ENCODE data around the gene COL26A1.
A peak's percentile ranks its signal among the peaks of the same experiment; 100 is the strongest.
"Not testable (repeated sequence)": the region's sequence is repeated elsewhere in the genome, so short reads cannot be mapped to it uniquely, and the experiment has no call there.

The COL26A1 gene

GRCh38 chr7:101595766-101596537 lies 233.3 kb downstream of the COL26A1 start:
- DNase-seq (ENCODE audit: low read depth in 2 of 2): no peak

- DNase-seq (ENCODE audit: low read depth in 2 of 2): no peak
Observed at GRCh38 chr7:101596898-101597297, 234.2 kb downstream of the COL26A1 start.

- no peak for DNase-seq (ENCODE audit: low read depth in 2 of 2)
Observed at GRCh38 chr7:101597941-101598340, 235.3 kb downstream of the COL26A1 start.

- no peak for DNase-seq (ENCODE audit: low read depth in 2 of 2)
Observed at GRCh38 chr7:101598422-101598985, 235.8 kb downstream of the COL26A1 start.

GRCh38 chr7:101598986-101599771 lies 236.5 kb downstream of the COL26A1 start:
- DNase-seq (ENCODE audit: low read depth in 2 of 2): no peak

- DNase-seq (ENCODE audit: low read depth in 2 of 2): no peak
Observed at GRCh38 chr7:101599787-101600186, 237.1 kb downstream of the COL26A1 start.

- no peak for DNase-seq (ENCODE audit: low read depth in 2 of 2)
Observed at GRCh38 chr7:101602082-101602481, 239.4 kb downstream of the COL26A1 start.

GRCh38 chr7:101602484-101603241 lies 240.0 kb downstream of the COL26A1 start:
- peak; percentile 27 to 34 for DNase-seq (ENCODE audit: low read depth in 2 of 2)

- DNase-seq (ENCODE audit: low read depth in 2 of 2): no peak
Observed at GRCh38 chr7:101604331-101604933, 241.8 kb downstream of the COL26A1 start.

GRCh38 chr7:101604934-101605332 lies 242.3 kb downstream of the COL26A1 start:
- DNase-seq (ENCODE audit: low read depth in 2 of 2): not testable (repeated sequence)

- DNase-seq (ENCODE audit: low read depth in 2 of 2): no peak
Observed at GRCh38 chr7:101605611-101606497, 243.2 kb downstream of the COL26A1 start.

GRCh38 chr7:101606498-101606923 lies 243.8 kb downstream of the COL26A1 start:
- DNase-seq (ENCODE audit: low read depth in 2 of 2): no peak

Data from stimulated activated CD8-positive, alpha-beta memory T cell treated with anti-CD3 and anti-CD28 coated beads, Interleukin-7, amount 100 ng/mL, for 1 hour (primary cell).